GM18867 (cell line): ENCODE measurements around the gene SYT3.

Experiments
- ATAC-seq: cut with Tn5 transposase; IDR thresholded peaks from one replicate; pipeline ENCODE4 v1.9.1; 2021; ENCODE audit warnings: mild to moderate bottlenecking, moderate library complexity; ENCODE audit not compliant: unreplicated experiment

The SYT3 gene, protein sequence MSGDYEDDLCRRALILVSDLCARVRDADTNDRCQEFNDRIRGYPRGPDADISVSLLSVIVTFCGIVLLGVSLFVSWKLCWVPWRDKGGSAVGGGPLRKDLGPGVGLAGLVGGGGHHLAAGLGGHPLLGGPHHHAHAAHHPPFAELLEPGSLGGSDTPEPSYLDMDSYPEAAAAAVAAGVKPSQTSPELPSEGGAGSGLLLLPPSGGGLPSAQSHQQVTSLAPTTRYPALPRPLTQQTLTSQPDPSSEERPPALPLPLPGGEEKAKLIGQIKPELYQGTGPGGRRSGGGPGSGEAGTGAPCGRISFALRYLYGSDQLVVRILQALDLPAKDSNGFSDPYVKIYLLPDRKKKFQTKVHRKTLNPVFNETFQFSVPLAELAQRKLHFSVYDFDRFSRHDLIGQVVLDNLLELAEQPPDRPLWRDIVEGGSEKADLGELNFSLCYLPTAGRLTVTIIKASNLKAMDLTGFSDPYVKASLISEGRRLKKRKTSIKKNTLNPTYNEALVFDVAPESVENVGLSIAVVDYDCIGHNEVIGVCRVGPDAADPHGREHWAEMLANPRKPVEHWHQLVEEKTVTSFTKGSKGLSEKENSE

GRCh38 chr19:50639121-50640112, at the start of gene SYT3:
SYT3 (minus strand) TSS chr19:50639881; CDS start chr19:50637411, 2,470 bp downstream.
- no peak for ATAC-seq

- ATAC-seq: no peak
Measured at GRCh38 chr19:50688766-50689165, 49.1 kb upstream of the SYT3 start.

GRCh38 chr19:50686310-50687032, 46.8 kb upstream of the SYT3 start:
- ATAC-seq: no peak

- peak; percentile 74 for ATAC-seq
Measured at GRCh38 chr19:50679177-50680125, 39.8 kb upstream of the SYT3 start.

- ATAC-seq: no peak
Measured at GRCh38 chr19:50678323-50678722, 38.6 kb upstream of the SYT3 start.

DNA sequence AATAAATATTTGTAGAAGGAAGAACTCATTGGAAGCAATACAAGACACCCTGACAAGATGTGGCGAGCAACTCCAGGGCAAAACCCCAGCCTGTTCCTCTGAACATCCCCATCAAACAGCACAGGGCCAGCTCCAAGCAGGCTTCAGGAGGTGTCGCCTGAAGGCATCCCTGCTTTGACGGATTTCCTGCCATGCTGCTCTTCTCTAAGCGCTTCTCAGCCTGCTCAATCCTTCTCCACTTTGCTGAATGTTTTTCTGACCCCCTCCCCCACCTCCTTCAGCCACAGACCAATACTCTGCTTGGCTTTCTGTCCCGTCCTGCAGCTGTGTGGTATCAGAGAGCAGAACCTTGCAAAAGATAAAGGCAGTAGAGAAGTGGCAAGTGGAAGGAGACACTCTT, 38.0 kb upstream of the SYT3 start:
- no peak for ATAC-seq

DNA sequence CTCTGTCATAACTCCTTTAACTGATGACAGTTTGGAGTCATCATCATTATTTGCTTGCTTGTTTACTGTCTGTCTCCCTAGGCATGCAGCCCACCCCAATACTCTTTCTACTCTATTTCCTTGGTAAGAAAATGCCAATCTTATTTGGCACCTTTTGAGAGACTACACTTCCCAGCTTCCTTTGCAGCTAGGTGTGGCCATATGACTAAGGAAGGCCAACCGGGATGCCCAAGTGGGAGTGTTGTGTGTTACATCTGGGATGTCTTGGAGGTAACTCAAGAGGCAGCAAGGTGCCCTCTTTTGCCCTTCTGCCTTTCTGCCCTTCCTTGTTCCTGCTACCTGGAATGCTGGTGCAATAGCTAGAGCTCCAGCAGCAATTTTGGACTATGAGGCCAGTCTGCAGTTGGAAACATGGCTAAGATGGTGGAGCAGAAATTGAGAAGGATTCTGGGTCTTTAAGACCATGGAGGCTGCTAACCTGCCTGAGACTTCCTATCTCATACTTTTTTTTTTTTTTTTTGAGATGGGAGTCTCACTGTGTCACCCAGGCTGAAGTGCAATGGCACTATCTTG, 37.0 kb upstream of the SYT3 start:
- ATAC-seq: no peak

GRCh38 chr19:50673118-50673517, 33.4 kb upstream of the SYT3 start:
- no peak for ATAC-seq

DNA sequence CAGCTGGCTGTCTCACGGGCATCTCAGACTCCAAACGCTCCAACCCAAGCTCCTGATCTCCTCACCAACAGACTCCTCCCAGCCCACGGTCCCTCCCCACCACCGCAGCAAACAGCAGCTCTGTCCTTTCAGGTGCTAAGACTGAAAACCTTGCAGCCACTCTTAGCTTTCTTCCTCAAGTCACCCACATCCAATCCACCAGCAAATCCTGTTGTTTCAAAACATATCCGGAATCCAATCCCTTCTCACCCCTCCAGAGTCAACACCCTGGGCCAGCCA, 30.4 kb upstream of the SYT3 start:
- no peak for ATAC-seq

DNA sequence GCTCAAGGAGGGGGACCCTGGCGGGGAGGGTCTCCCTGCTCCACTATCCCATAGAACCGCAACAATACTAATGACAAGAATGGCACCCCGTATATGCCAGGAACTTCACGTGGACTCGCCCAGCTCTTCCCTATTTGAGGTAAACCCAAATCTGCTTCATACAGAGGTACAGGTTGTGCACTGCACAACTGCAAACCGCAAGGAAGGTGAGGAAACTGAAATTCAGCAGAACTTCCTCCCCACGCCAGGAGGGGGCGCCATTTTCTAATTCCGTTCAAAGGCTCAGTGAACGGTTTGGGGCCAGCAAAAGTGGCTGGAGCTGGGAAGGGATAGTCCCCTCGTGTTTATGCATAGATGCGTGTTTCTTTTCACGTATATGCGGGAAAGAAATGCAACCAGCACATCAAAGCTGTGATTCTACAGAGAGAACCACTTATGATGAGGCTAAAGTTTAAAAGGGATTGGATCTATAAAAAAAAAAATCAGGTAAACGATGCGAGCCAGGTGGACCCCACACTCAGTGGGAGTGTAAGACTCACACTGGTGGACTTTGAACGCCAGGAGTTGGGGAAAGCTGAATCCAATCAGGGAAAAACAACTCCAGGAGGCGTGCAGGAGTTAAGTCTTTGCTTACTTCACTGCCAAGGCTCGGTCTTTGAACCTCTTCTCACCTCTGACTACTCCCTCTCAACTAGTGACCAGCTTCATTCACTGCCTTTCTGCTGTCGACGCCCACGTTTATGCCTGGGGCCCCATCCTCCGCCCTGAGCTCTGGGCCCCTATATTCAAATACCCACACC, 29.8 kb upstream of the SYT3 start:
- no peak for ATAC-seq

GRCh38 chr19:50668879-50669278, 29.2 kb upstream of the SYT3 start:
- ATAC-seq: no peak

DNA sequence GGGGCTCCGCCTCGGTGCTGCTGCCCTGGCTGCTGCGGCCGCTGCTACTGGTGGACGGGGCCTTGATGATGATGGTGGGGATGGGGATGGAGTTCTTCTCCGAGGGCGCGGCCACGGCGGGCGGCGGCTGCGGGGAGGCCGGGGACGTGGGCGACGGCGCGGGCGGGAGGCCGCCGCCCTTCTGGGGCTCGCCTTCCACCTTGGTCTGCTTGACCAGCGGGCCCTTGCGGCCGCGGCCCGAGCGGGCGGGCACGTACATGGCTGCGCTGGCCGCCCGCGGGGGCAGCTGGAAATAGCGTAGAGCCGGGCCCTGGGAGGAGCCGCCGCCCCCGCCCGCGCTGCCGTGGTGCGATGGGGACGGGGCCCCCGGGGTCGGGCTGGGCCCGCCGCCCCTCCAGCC, 28.7 kb upstream of the SYT3 start:
- ATAC-seq: no peak

GRCh38 chr19:50667759-50668231, 28.1 kb upstream of the SYT3 start:
- ATAC-seq: no peak

DNA sequence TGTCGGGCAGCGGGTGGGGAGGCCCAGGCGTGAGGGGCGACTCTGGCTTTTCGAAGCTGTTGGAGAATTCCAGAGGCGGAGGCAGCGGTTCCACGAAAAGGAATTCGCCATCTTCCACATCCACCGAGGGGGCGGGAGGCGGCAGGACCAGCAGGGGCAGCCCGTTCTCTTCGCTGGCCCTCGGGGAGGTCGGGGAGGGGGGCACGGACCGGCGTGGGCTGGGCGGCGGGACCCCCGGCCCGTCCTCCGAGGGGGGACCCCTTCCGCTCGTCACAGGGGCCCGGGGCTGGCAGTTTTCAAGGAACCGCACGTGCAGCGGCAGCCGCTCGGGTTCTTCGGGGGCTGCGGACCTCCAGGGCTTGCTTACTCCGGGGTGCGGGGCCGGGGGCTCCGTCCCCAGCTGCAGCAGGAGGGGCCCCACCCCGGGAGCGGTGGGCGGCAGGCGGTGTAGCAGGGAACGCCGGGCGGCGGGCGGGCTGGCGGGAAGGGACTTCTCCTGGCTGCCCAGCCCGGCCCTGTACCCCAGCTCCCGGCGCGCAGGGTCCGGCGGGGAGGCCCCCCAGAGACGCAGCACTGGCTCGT, 27.6 kb upstream of the SYT3 start:
- ATAC-seq: no peak

DNA sequence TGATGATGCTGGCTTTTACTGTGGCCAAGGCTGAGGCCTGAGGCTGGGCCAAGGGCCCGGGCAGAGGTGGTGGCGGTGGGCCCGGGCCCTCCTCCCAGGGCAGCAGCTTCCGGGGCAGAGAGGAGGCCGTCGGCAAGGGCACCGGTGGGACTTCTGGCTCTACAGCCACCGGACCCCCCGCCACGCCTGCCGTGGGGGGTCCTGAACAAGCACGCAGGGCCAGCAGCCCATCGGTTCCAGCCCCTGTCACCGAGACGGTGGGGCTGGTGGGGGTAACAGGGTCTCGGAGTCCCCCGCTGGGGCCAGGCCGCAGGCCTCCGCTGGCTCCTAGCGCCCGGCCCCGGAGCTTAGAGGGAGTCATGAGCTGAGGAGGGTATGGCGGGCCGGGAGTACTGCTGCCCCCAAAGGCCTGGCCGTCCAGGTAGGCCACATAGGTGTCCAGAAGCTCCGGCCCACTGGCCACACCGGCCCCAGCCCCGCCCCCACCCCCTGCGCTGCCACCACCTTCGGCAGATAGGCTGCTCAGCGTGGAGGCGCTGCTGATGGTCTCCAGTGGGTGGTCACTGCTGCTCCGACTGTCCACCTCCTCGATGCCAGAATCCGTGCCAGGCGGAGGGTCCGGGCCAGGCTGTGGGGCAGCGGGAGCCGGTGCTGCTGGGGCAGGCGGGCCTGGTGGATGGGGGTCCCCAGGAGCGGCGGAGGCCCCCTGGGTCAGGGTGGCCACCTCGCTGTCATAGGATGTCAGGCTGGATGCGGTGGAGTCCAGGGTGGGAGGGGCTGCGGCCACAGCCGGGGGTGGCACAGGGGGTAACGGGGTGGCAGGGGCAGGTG, 26.9 kb upstream of the SYT3 start:
- ATAC-seq: no peak

DNA sequence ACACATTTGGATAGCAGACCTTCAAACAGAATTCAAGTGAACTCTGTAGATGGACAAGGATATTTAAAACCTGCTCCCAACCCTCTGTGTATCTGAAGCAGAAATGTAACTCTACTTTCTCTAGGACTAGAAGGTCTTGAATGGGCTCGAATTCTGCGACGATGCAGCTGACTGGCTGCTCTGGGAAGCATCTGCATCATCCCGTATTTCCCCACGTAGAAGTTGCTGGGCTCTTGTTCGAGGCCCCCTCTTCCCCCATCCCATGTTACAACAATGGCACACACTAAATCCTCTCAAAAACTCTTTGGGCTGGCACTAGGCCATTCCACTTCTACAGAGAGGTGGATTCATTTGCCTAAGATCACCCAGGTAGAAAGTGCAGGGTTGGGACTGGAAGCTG, 24.5 kb upstream of the SYT3 start:
- no peak for ATAC-seq

DNA sequence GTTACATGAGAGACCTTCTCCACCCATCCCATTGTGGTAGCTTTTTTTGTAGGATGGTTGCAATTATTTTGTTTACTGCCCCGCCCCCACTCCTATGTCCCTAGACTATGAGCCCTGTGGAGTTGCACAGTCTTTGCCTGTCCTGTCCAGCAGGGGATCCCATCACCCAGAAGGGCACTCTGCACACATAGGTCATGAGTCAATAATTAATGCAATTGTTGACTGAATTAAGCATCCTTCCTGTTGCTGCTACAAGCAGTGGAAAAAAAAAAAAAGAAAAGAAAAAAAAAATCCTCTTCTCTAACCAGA, 23.8 kb upstream of the SYT3 start:
- no peak for ATAC-seq
